Measurements from ENCODE around the gene KNSTRN. TPM values are rescaled to one million over a fixed set of nuclear protein-coding genes. Genes with fewer than 3 reads are reported as not detected.

The KNSTRN gene
- total RNA-seq, 1 donor from 2014 or later: 27.3 TPM

- Mint-ChIP-seq H3K9me3 (ENCODE audit: unreplicated experiment) (no peaks in the 10 kb centered on the region), H3K4me1 (ENCODE audit: unreplicated experiment) (peaks cover 27% of the 10 kb centered on the region), H3K27me3 (ENCODE audit: unreplicated experiment) (no peaks in the 10 kb centered on the region), H3K36me3 (ENCODE audit: unreplicated experiment) (peaks cover 22% of the 10 kb centered on the region), H3K27ac (ENCODE audit: unreplicated experiment) (no peak overlapping the region), H3K4me3 (ENCODE audit: unreplicated experiment) (no peak overlapping the region)
- no peak for TF ChIP-seq CTCF (IDR thresholded peaks at IDR 0.05)
- no peak for DNase-seq (ENCODE audit: extremely low spot score, unreplicated experiment)
These were observed 4.0 kb downstream of the KNSTRN start for GRCh38 chr15:40386480-40386879.

- Mint-ChIP-seq H3K27me3 (ENCODE audit: unreplicated experiment) (no peaks in the 10 kb centered on the region), H3K36me3 (ENCODE audit: unreplicated experiment) (peaks cover 37% of the 10 kb centered on the region)
- no peak for DNase-seq (ENCODE audit: extremely low spot score, unreplicated experiment)
These were observed 6.7 kb downstream of the KNSTRN start for GRCh38 chr15:40388941-40389823.

GRCh38 chr15:40389824-40390595 is 7.5 kb downstream of the KNSTRN start:
- no peaks in the 10 kb centered on the region for H3K27me3 Mint-ChIP-seq (ENCODE audit: unreplicated experiment)
- H3K9me3 Mint-ChIP-seq (ENCODE audit: unreplicated experiment): no peaks in the 10 kb centered on the region
- H3K27ac Mint-ChIP-seq (ENCODE audit: unreplicated experiment): no peak overlapping the region
- H3K4me3 Mint-ChIP-seq (ENCODE audit: unreplicated experiment): no peak overlapping the region
- DNase-seq (ENCODE audit: extremely low spot score, unreplicated experiment): no peak
- no peak for TF ChIP-seq CTCF (IDR thresholded peaks at IDR 0.05)
- H3K36me3 Mint-ChIP-seq (ENCODE audit: unreplicated experiment): peaks cover 37% of the 10 kb centered on the region
- peaks cover 5% of the 10 kb centered on the region for H3K4me1 Mint-ChIP-seq (ENCODE audit: unreplicated experiment)

More at GRCh38 chr15:40388941-40389823, 6.7 kb downstream of the KNSTRN start:
- no peak for TF ChIP-seq CTCF (IDR thresholded peaks at IDR 0.05)
- H3K4me1 Mint-ChIP-seq (ENCODE audit: unreplicated experiment): peaks cover 13% of the 10 kb centered on the region
- H3K27ac Mint-ChIP-seq (ENCODE audit: unreplicated experiment): no peak overlapping the region
- no peak overlapping the region for H3K4me3 Mint-ChIP-seq (ENCODE audit: unreplicated experiment)
- H3K9me3 Mint-ChIP-seq (ENCODE audit: unreplicated experiment): no peaks in the 10 kb centered on the region

GRCh38 chr15:40392986-40393948 is 10.7 kb downstream of the KNSTRN start:
- Mint-ChIP-seq H3K36me3 (ENCODE audit: unreplicated experiment) (peaks cover 36% of the 10 kb centered on the region), H3K4me1 (ENCODE audit: unreplicated experiment) (no peaks in the 10 kb centered on the region), H3K9me3 (ENCODE audit: unreplicated experiment) (no peaks in the 10 kb centered on the region), H3K4me3 (ENCODE audit: unreplicated experiment) (no peak overlapping the region), H3K27ac (ENCODE audit: unreplicated experiment) (no peak overlapping the region), H3K27me3 (ENCODE audit: unreplicated experiment) (no peaks in the 10 kb centered on the region)
- no peak for TF ChIP-seq CTCF (IDR thresholded peaks at IDR 0.05)
- DNase-seq (ENCODE audit: extremely low spot score, unreplicated experiment): no peak
